ENCODE measurements around the gene SYPL1.

GRCh38 chr7:106116161-106116704 is 4.1 kb upstream of the SYPL1 start:
- TF ChIP-seq, protein P1, sequence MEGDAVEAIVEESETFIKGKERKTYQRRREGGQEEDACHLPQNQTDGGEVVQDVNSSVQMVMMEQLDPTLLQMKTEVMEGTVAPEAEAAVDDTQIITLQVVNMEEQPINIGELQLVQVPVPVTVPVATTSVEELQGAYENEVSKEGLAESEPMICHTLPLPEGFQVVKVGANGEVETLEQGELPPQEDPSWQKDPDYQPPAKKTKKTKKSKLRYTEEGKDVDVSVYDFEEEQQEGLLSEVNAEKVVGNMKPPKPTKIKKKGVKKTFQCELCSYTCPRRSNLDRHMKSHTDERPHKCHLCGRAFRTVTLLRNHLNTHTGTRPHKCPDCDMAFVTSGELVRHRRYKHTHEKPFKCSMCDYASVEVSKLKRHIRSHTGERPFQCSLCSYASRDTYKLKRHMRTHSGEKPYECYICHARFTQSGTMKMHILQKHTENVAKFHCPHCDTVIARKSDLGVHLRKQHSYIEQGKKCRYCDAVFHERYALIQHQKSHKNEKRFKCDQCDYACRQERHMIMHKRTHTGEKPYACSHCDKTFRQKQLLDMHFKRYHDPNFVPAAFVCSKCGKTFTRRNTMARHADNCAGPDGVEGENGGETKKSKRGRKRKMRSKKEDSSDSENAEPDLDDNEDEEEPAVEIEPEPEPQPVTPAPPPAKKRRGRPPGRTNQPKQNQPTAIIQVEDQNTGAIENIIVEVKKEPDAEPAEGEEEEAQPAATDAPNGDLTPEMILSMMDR (IDR thresholded peaks at IDR 0.05), result no peak
- TF ChIP-seq POLR2A (IDR thresholded peaks at IDR 0.05), result no peak

Data from thyroid gland (tissue), 4 donors.